Medulla oblongata (tissue), 1 donor: ENCODE results near the gene NFE2.

Experiments used
- DNase-seq: peaks from one replicate; pipeline ENCODE4 v3.0.0-alpha.2; 2015; ENCODE audit errors: extremely low spot score

The NFE2 gene

GRCh38 chr12:54251667-54252284, 49.0 kb downstream of the NFE2 start:
- peak; percentile 67 for DNase-seq

GRCh38 chr12:54249489-54249888, 51.3 kb downstream of the NFE2 start:
- DNase-seq: no peak

GRCh38 chr12:54246011-54246641, 54.7 kb downstream of the NFE2 start:
- no peak for DNase-seq
